B cell (primary cell): ENCODE measurements around the gene TMC2. TPM values are rescaled to one million over a fixed set of nuclear protein-coding genes. Genes with fewer than 3 reads are reported as not detected.

ENCODE experiments used
- ATAC-seq: fragments of 200-7000 bp; cut with Tn5 transposase; one replicate; pipeline ENCODE4 v1.10.0; 2021; ENCODE audit warnings: low read depth, mild to moderate bottlenecking, moderate number of reproducible peaks, moderate library complexity
- CTCF ChIA-PET: fragments of 350-600 bp; sonication (Branson Sonifier 250); formaldehyde crosslinking; loops from one replicate; lab custom pipeline; 2021; ENCODE audit warnings: antibody characterized with exemption, inconsistent platforms; lab: Charles Lee
- POLR2A ChIA-PET: fragments of 350-600 bp; sonication (Branson Sonifier 250); formaldehyde crosslinking; loops from one replicate; lab custom pipeline; 2021; ENCODE audit warnings: antibody characterized with exemption; lab: Charles Lee
- DNase-seq: peaks from one replicate; pipeline ENCODE4 v3.0.0; 2013
- H2AFZ ChIP-seq: 2 replicates; pipeline ENCODE4 v1.6.1; 2012; ENCODE audit warnings: mild to moderate bottlenecking, low read depth, low read length; ENCODE audit not compliant: insufficient read depth, poor library complexity, severe bottlenecking
- H3K27ac ChIP-seq, 2 donors: 1 replicate in 1 of 2; 2 replicates in 1 of 2; pipeline ENCODE4 v1.5.1; 2012 to 2013; ENCODE audit warnings: low read length in 2 of 2, mild to moderate bottlenecking in 2 of 2, moderate library complexity in 1 of 2
- H3K27me3 ChIP-seq, 4 experiments: fragments of 200-600 bp in 1 of 4; sonication (generic) in 1 of 4; replicated peaks in 1 of 4; 1 replicate in 2 of 4; 2 replicates in 2 of 4; pipeline versions ENCODE4 v1.6.1 to v1.7.0; 2013 to 2016; ENCODE audit warnings: low read length in 3 of 4, mild to moderate bottlenecking in 2 of 4, mixed read lengths in 1 of 4, moderate library complexity in 1 of 4; ENCODE audit not compliant: insufficient read depth in 4 of 4, control insufficient read depth in 3 of 4; ENCODE audit errors: control extremely low read depth in 1 of 4
- H3K36me3 ChIP-seq, 2 experiments: replicated peaks in 1 of 2; 1 replicate in 1 of 2; 2 replicates in 1 of 2; pipeline versions ENCODE4 v1.6.1 to v1.7.1; 2013; ENCODE audit warnings: low read length in 1 of 2; ENCODE audit not compliant: insufficient read depth in 2 of 2, control insufficient read depth in 1 of 2; ENCODE audit errors: control extremely low read depth in 1 of 2, extremely low read depth in 1 of 2
- H3K4me1 ChIP-seq, 2 donors: fragments of 200-600 bp in 1 of 2; sonication (generic) in 1 of 2; 1 replicate in 1 of 2; 2 replicates in 1 of 2; pipeline versions ENCODE4 v1.5.1 to v1.6.1; 2013 to 2017; ENCODE audit warnings: low read length in 2 of 2; ENCODE audit not compliant: control insufficient read depth in 2 of 2, insufficient read depth in 2 of 2
- H3K4me2 ChIP-seq: replicated peaks from 2 replicates; pipeline ENCODE3; 2012; ENCODE audit warnings: mild to moderate bottlenecking, low read depth, low read length; ENCODE audit not compliant: poor library complexity, severe bottlenecking
- H3K4me3 ChIP-seq, 5 experiments: fragments of 200-600 bp in 1 of 5; sonication (generic) in 1 of 5; 1 replicate in 3 of 5; 2 replicates in 2 of 5; pipeline versions ENCODE4 v1.5.1 to v1.7.0; 2011 to 2016; ENCODE audit warnings: low read length in 4 of 5, mild to moderate bottlenecking in 4 of 5, low read depth in 2 of 5, control low read depth in 1 of 5, moderate library complexity in 1 of 5; ENCODE audit not compliant: insufficient read depth in 1 of 5; ENCODE audit errors: control extremely low read depth in 1 of 5, extremely low read depth in 1 of 5
- H3K79me2 ChIP-seq: fragments of 200-600 bp; sonication (generic); one replicate; pipeline ENCODE4 v1.6.0; 2016; ENCODE audit warnings: low read length; ENCODE audit not compliant: control insufficient read depth, insufficient read depth
- H3K9ac ChIP-seq: fragments of 200-600 bp; sonication (generic); 2 replicates; pipeline ENCODE4 v1.6.1; 2017; ENCODE audit warnings: mild to moderate bottlenecking, low read length, moderate library complexity
- H3K9me3 ChIP-seq, 3 donors: one replicate each; pipeline versions ENCODE4 v1.6.1 to v1.7.1; 2013; ENCODE audit warnings: low read length in 2 of 3; ENCODE audit not compliant: control insufficient read depth in 2 of 3, insufficient read depth in 1 of 3; ENCODE audit errors: control extremely low read depth in 1 of 3
- H4K20me1 ChIP-seq: 2 replicates; pipeline ENCODE4 v1.6.0; 2012; ENCODE audit warnings: mild to moderate bottlenecking, low read length; ENCODE audit not compliant: insufficient read depth, control insufficient read depth, poor library complexity, severe bottlenecking
- H3K27ac Mint-ChIP-seq: one replicate; pipeline ENCODE4 v1.8.0; 2021; ENCODE audit warnings: mixed read lengths
- H3K27me3 Mint-ChIP-seq: one replicate; pipeline ENCODE4 v1.8.0; 2021; ENCODE audit warnings: mixed read lengths
- H3K4me1 Mint-ChIP-seq: one replicate; pipeline ENCODE4 v1.8.0; 2021; ENCODE audit warnings: mixed read lengths
- H3K4me3 Mint-ChIP-seq: one replicate; pipeline ENCODE4 v1.8.0; 2021; ENCODE audit warnings: mixed read lengths
- H3K9me3 Mint-ChIP-seq: one replicate; pipeline ENCODE4 v1.8.0; 2022; ENCODE audit warnings: mixed read lengths; ENCODE audit not compliant: insufficient read depth
- CTCF ChIP-seq: fragments of 200-600 bp; IDR thresholded peaks from one replicate; pipeline ENCODE4 v1.8.0; 2022; ENCODE audit warnings: antibody characterized with exemption, mild to moderate bottlenecking
- EZH2 ChIP-seq: IDR thresholded peaks from 2 replicates; pipeline ENCODE4 v1.6.1; 2012; ENCODE audit warnings: borderline replicate concordance, low read depth, mild to moderate bottlenecking, moderate library complexity, low read length; ENCODE audit not compliant: insufficient read depth, poor library complexity, severe bottlenecking
- WGBS: methylation state at CpG from one replicate; pipeline ENCODE4 v1.1.5; 2013; ENCODE audit warnings: missing lambda C conversion rate; ENCODE audit not compliant: insufficient coverage; 5-methylcytosine and 5-hydroxymethylcytosine counted together
- intact Hi-C: fragments of 100-400 bp; cut with micrococcal nuclease; formaldehyde crosslinking; loops from one replicate; pipeline ENCODE4 v1.10.0; 2022
- polyA plus RNA-seq: library from polyadenylated mRNA; depleted of rRNA; stranded (reverse); fragments of >200 nt; gene quantifications from 2 replicates; pipeline ENCODE4 v1.2.3, GENCODE V29; 2012
- total RNA-seq, 2 donors: library from RNA; stranded (reverse); fragments of 120-200 nt in 1 of 2; gene quantifications; 1 replicate in 1 of 2; 2 replicates in 1 of 2; pipeline versions ENCODE4 v1.2.3 to v1.2.4, GENCODE V29; 2013 to 2022

Gene TMC2
- total and polyA plus RNA-seq, 2 donors (not counting 1 experiment from before 2014, with no cell fraction given) = not detected

- Mint-ChIP-seq H3K4me1 (peaks cover 20% of the 10 kb centered on the region), H3K27ac (peak overlapping the region; percentile 99), H3K4me3 (peak overlapping the region; percentile 100), H3K9me3 (no peaks in the 10 kb centered on the region), H3K27me3 (peaks cover 28% of the 10 kb centered on the region)
- Histone ChIP-seq H2AFZ (peak overlapping the region; percentile 99), H3K9ac (peak overlapping the region; percentile 76), H3K27ac (peak overlapping the region; percentile 64 to 77), H3K36me3 (no peaks in the 10 kb centered on the region), H3K4me1 (peaks cover 8 to 16% of the 10 kb centered on the region in 2 donors), H3K4me2 (peak overlapping the region; percentile 78), H3K9me3 (no peaks in the 10 kb centered on the region), H3K4me3 (peak overlapping the region; percentile 75 to 95 (median 91)), H4K20me1 (no peaks in the 10 kb centered on the region), H3K79me2 (peaks cover 25% of the 10 kb centered on the region), H3K27me3 (peaks cover 0 to 6% (median 3%) of the 10 kb centered on the region in 4 experiments)
- WGBS = 43% methylated on average over 1 of the region's 9 CpGs
- TF ChIP-seq CTCF (no peak), EZH2 (no peak)
- ATAC-seq (no peak), DNase-seq (no peak)
- CTCF ChIA-PET = interaction anchor here (0.9 to 3.9 kb wide), 3 partner anchors 14 to 302 kb away, joined by 4 to 48 read pairs (median 4); partner anchors contain the start of gene SNRPB
- POLR2A ChIA-PET = interaction anchor here (0.9 to 1.6 kb wide), 4 partner anchors 17 to 143 kb away, joined by 3 to 7 read pairs (median 4); partner anchors contain the start of genes NOP56 and SNRPB
- intact Hi-C loops = loop anchor here (1.0 to 2.0 kb wide), 3 partner anchors 39 to 209 kb away; partner anchors contain the start of genes NOP56 and SNRPB
Measured at GRCh38 chr20:2509468-2509781, 26.9 kb upstream of the TMC2 start.

GRCh38 chr20:2509794-2510193, 26.6 kb upstream of the TMC2 start:
- DNase-seq (no peak), ATAC-seq (no peak)
- no peaks in the 10 kb centered on the region for H3K9me3 Mint-ChIP-seq
- intact Hi-C loops = loop anchor here (1.0 to 2.0 kb wide), 3 partner anchors 39 to 209 kb away; partner anchors contain the start of genes NOP56 and SNRPB
- Histone ChIP-seq H3K4me1 (peaks cover 8 to 16% of the 10 kb centered on the region in 2 donors), H3K27ac (no peak overlapping the region), H3K79me2 (peaks cover 25% of the 10 kb centered on the region), H3K9ac (no peak overlapping the region), H4K20me1 (no peaks in the 10 kb centered on the region), H3K36me3 (no peaks in the 10 kb centered on the region), H3K9me3 (no peaks in the 10 kb centered on the region), H2AFZ (peak overlapping the region; percentile 99), H3K4me3 (no peak overlapping the region), H3K27me3 (peaks cover 0 to 6% (median 3%) of the 10 kb centered on the region in 4 experiments), H3K4me2 (peak overlapping the region; percentile 78)
- peaks cover 28% of the 10 kb centered on the region for H3K27me3 Mint-ChIP-seq
- no peak overlapping the region for H3K27ac Mint-ChIP-seq
- peaks cover 18% of the 10 kb centered on the region for H3K4me1 Mint-ChIP-seq
- peak overlapping the region; percentile 44 for H3K4me3 Mint-ChIP-seq
- ChIA-PET CTCF (interaction anchor here (0.9 to 3.9 kb wide), 2 partner anchors 13 to 302 kb away, joined by 4 to 48 read pairs; no protein-coding TSS in a partner anchor), POLR2A (interaction anchor here (1.6 kb wide), 1 partner anchor 143 kb away, joined by 7 read pairs; the partner anchor contains the start of gene NOP56)
- TF ChIP-seq CTCF (no peak), EZH2 (no peak)
- no CpG with 5 or more reads among the region's 3 CpGs for WGBS
